ENCODE results near the gene SLU7.

The SLU7 gene

GRCh38 chr5:160420331-160420610 lies 1.4 kb upstream of the SLU7 start:
- no peak overlapping the region for H3K4me3 ChIP-seq (ENCODE audit: low read depth, low read length)
- no peak for DNase-seq (ENCODE audit: low read depth)
- no peak for TF ChIP-seq CTCF (IDR thresholded peaks at IDR 0.05; ENCODE audit: insufficient read depth, low read depth, low read length, missing control alignments)

GRCh38 chr5:160419458-160420330 lies 813 bp upstream of the SLU7 start:
- H3K4me3 ChIP-seq (ENCODE audit: low read depth, low read length), result peak overlapping the region; percentile 74
- no peak for DNase-seq (ENCODE audit: low read depth)
- no peak for TF ChIP-seq CTCF (IDR thresholded peaks at IDR 0.05; ENCODE audit: insufficient read depth, low read depth, low read length, missing control alignments)

GRCh38 chr5:160399402-160400353 lies 19.2 kb downstream of the SLU7 start, which contains the start of gene FAM200C:
FAM200C (minus strand) TSS chr5:160400054; CDS start chr5:160395490, 4,564 bp downstream.
- peak within 1 kb of the TSS; percentile 79 for H3K4me3 ChIP-seq (ENCODE audit: low read depth, low read length)
- peak; percentile 90 for DNase-seq (ENCODE audit: low read depth)
- no peak for TF ChIP-seq CTCF (IDR thresholded peaks at IDR 0.05; ENCODE audit: insufficient read depth, low read depth, low read length, missing control alignments)

- no peak for TF ChIP-seq CTCF (IDR thresholded peaks at IDR 0.05; ENCODE audit: insufficient read depth, low read depth, low read length, missing control alignments)
- peak overlapping the region; percentile 79 for H3K4me3 ChIP-seq (ENCODE audit: low read depth, low read length)
- DNase-seq (ENCODE audit: low read depth), result no peak
Measured at GRCh38 chr5:160398806-160399205, 20.1 kb downstream of the SLU7 start.

GRCh38 chr5:160397492-160397891 lies 21.4 kb downstream of the SLU7 start:
- no peak for DNase-seq (ENCODE audit: low read depth)
- TF ChIP-seq CTCF (IDR thresholded peaks at IDR 0.05; ENCODE audit: insufficient read depth, low read depth, low read length, missing control alignments), result no peak

GRCh38 chr5:160395111-160395510 lies 23.8 kb downstream of the SLU7 start:
- no peak overlapping the region for H3K4me3 ChIP-seq (ENCODE audit: low read depth, low read length)
- DNase-seq (ENCODE audit: low read depth), result no peak
- TF ChIP-seq CTCF (IDR thresholded peaks at IDR 0.05; ENCODE audit: insufficient read depth, low read depth, low read length, missing control alignments), result no peak

More at GRCh38 chr5:160397492-160397891, 21.4 kb downstream of the SLU7 start:
- no peak overlapping the region for H3K4me3 ChIP-seq (ENCODE audit: low read depth, low read length)

All from GM12865 (cell line).